Upper lobe of left lung (tissue), 6 donors: ENCODE data around the gene KRTAP5-1. TPM values are rescaled to one million over a fixed set of nuclear protein-coding genes. Genes with fewer than 3 reads are reported as not detected.
A peak's percentile ranks its signal among the peaks of the same experiment; 100 is the strongest.

Source experiments
- ATAC-seq, 2 donors: fragments of 200-7000 bp; cut with Tn5 transposase; one replicate each; pipeline ENCODE4 v1.9.1; 2022; ENCODE audit warnings: mild to moderate bottlenecking in 2 of 2, moderate library complexity in 2 of 2; ENCODE audit not compliant: low FRiP score in 2 of 2
- DNase-seq, 2 donors: peaks; one replicate each; pipeline ENCODE4 v3.0.0-alpha.2; 2019 to 2020
- H3K27ac ChIP-seq, 4 donors: fragments of 200-600 bp; sonication (generic); one replicate each; pipeline ENCODE4 v1.5.1; 2016 to 2019
- H3K27me3 ChIP-seq, 4 donors: fragments of 200-600 bp; sonication (generic); one replicate each; pipeline ENCODE4 v1.5.1; 2017 to 2019
- H3K36me3 ChIP-seq, 4 donors: fragments of 200-600 bp; sonication (generic); one replicate each; pipeline ENCODE4 v1.5.1; 2016 to 2019
- H3K4me1 ChIP-seq, 4 donors: fragments of 200-600 bp; sonication (generic); one replicate each; pipeline ENCODE4 v1.5.1; 2018 to 2019
- H3K4me3 ChIP-seq, 4 donors: fragments of 200-600 bp; sonication (generic); one replicate each; pipeline ENCODE4 v1.5.1; 2017 to 2019; ENCODE audit warnings: mild to moderate bottlenecking in 2 of 4, moderate library complexity in 1 of 4
- H3K9me3 ChIP-seq, 4 donors: fragments of 200-600 bp; sonication (generic); one replicate each; pipeline ENCODE4 v1.5.1; 2018 to 2019
- EP300 ChIP-seq, 4 donors: sonication (generic); formaldehyde crosslinking; IDR thresholded peaks; one replicate each; pipeline ENCODE4 v1.5.1; 2017; ENCODE audit warnings: antibody characterized with exemption in 4 of 4, control low read depth in 2 of 4
- POLR2A ChIP-seq, 4 donors: fragments of 450-650 bp; IDR thresholded peaks; one replicate each; pipeline ENCODE4 v1.5.1; 2016 to 2017; ENCODE audit warnings: antibody characterized with exemption in 4 of 4, mild to moderate bottlenecking in 2 of 4
- POLR2AphosphoS5 ChIP-seq, 2 donors: sonication (generic); formaldehyde crosslinking; IDR thresholded peaks; one replicate each; pipeline ENCODE4 v1.5.1; 2017; ENCODE audit warnings: antibody characterized with exemption in 2 of 2
- WGBS, 2 donors: methylation state at CpG; one replicate each; pipeline ENCODE4 v1.1.5; 2017 to 2018; 5-methylcytosine and 5-hydroxymethylcytosine counted together
- total RNA-seq, 6 donors: library from RNA; depleted of rRNA in 4 of 6; stranded (reverse); fragments of >200 nt in 4 of 6; gene quantifications; one replicate each; pipeline versions ENCODE4 v1.1.0 to v1.2.1, GENCODE V29; 2016 to 2021
- TF ChIP-seq, protein P1 (sequence below), 6 experiments: fragments of 450-650 bp in 4 of 6; fragments of 200-600 bp in 2 of 6; sonication (generic) in 2 of 6; IDR thresholded peaks; one replicate each; pipeline ENCODE4 v1.5.1; 2016 to 2019; ENCODE audit warnings: antibody characterized with exemption in 6 of 6
- donor health status: DM: no; HTN: no; CAD: no; lungs with moderate emphysema.
- donor health status: DM: no; HTN: yes; CAD: no; lungs with severe emphysema.

The KRTAP5-1 gene
- total RNA-seq, 6 donors from 2014 or later = not detected

GRCh38 chr11:1571760-1572196, 13.3 kb downstream of the KRTAP5-1 start:
- Histone ChIP-seq H3K27me3 (peaks cover 0 to 20% (median 6%) of the 10 kb centered on the region in 4 donors), H3K36me3 (no peaks in the 10 kb centered on the region), H3K4me1 (peaks cover 30 to 58% (median 36%) of the 10 kb centered on the region in 4 donors), H3K9me3 (no peaks in the 10 kb centered on the region), H3K4me3 (peak overlapping the region; percentile 58 to 76 (median 66)), H3K27ac (peak overlapping the region; percentile 58 to 80 (median 72))
- 0 to 1% methylated on average over 2 to 32 of the region's 91 CpGs for WGBS, 2 donors
- DNase-seq = no peak
- no peak for ATAC-seq
- TF ChIP-seq, protein P1, sequence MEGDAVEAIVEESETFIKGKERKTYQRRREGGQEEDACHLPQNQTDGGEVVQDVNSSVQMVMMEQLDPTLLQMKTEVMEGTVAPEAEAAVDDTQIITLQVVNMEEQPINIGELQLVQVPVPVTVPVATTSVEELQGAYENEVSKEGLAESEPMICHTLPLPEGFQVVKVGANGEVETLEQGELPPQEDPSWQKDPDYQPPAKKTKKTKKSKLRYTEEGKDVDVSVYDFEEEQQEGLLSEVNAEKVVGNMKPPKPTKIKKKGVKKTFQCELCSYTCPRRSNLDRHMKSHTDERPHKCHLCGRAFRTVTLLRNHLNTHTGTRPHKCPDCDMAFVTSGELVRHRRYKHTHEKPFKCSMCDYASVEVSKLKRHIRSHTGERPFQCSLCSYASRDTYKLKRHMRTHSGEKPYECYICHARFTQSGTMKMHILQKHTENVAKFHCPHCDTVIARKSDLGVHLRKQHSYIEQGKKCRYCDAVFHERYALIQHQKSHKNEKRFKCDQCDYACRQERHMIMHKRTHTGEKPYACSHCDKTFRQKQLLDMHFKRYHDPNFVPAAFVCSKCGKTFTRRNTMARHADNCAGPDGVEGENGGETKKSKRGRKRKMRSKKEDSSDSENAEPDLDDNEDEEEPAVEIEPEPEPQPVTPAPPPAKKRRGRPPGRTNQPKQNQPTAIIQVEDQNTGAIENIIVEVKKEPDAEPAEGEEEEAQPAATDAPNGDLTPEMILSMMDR (IDR thresholded peaks at IDR 0.05) = no peak

DNA sequence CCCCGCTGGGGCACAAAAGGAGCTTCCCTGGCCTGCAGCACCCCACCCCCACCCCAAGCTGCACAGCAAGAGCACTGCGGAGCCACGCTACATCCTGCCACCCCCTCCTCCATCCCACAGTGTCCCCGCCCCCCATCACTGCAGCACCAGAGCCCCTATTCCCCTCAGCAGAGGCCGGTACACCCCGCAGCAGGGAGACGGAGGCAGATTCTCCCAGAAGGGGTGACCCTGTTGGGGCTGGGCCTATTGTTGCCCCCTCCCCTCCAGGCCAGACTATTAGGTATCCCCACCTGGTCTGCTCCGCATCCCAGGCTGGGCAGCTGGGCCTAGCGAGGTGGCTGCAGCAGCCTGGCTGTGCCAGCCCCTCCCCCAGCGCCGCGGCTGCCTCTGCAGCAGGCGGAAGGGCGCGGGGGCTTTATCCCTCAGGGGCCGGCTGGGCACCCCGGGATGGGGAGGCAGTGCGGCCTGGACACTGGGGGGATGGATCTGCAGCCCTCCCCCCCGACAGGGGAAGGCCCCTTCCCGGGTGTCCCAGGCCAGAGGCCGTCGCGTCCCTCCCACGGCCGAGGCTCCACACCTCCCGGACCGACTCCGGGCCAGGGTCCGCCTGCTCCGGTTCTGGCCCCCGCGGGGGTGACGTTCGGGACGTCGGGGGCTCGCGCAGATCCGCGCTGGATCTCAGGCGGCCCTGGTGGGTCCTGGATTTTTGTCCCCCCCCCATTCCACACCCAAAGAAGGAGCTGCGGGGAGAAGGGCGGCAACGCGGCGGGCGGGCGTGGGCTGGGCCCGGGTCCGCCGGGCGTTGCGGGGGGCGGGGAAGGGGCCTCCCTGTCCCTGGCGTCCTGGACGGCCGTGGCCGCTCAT, 14.0 kb downstream of the KRTAP5-1 start:
- peaks cover 0 to 20% (median 6%) of the 10 kb centered on the region in 4 donors for H3K27me3 ChIP-seq
- ATAC-seq = no peak
- peaks cover 30 to 58% (median 36%) of the 10 kb centered on the region in 4 donors for H3K4me1 ChIP-seq
- 11 to 39% methylated on average over 4 to 21 of the region's 58 CpGs for WGBS, 2 donors
- no peaks in the 10 kb centered on the region for H3K36me3 ChIP-seq
- H3K27ac ChIP-seq = peak overlapping the region; percentile 58 to 80 (median 72)
- TF ChIP-seq POLR2A (IDR thresholded peaks at IDR 0.05) (no peak), EP300 (IDR thresholded peaks at IDR 0.05) (no peak)
- TF ChIP-seq, protein P1 (IDR thresholded peaks at IDR 0.05) = peak in 1 of 6 experiments; percentile 8
- DNase-seq = peak in 1 of 2 donors; percentile 88
- H3K4me3 ChIP-seq = peak overlapping the region; percentile 58 to 76 (median 66)
- no peaks in the 10 kb centered on the region for H3K9me3 ChIP-seq

DNA sequence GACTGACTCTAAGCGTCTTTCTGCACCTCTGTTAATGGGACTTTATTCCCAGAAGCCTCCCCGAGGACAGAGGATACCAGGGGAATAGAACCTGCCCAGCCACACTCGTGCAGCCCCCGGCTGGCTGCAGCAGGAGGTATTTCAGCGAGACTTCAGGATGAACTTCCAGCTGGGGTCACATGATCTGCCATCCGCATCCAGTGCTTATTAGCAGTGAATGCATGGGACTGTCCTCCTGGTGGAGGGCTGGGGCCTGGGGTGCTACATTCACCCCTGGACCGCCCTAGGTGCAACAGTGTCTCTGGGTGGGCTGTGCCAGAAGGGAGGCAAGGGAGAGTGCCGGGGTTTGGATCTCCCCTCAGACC, 14.6 kb downstream of the KRTAP5-1 start:
- 84 to 88% methylated on average over 7 to 8 of the region's 8 CpGs for WGBS, 2 donors
- Histone ChIP-seq H3K27ac (peak overlapping the region in 3 of 4 donors; percentile 58 to 80 (median 72)), H3K36me3 (peaks cover 0 to 5% (median 2%) of the 10 kb centered on the region in 4 donors), H3K27me3 (peaks cover 0 to 20% (median 6%) of the 10 kb centered on the region in 4 donors), H3K4me1 (peaks cover 30 to 58% (median 36%) of the 10 kb centered on the region in 4 donors), H3K9me3 (no peaks in the 10 kb centered on the region), H3K4me3 (peak overlapping the region in 3 of 4 donors; percentile 58 to 76 (median 59))
- TF ChIP-seq, protein P1 (IDR thresholded peaks at IDR 0.05) = no peak
- TF ChIP-seq EP300 (IDR thresholded peaks at IDR 0.05) (no peak), POLR2A (IDR thresholded peaks at IDR 0.05) (no peak), POLR2AphosphoS5 (IDR thresholded peaks at IDR 0.05) (no peak)
- ATAC-seq (no peak), DNase-seq (peak in 1 of 2 donors; percentile 30)

- Histone ChIP-seq H3K27ac (peak overlapping the region in 1 of 4 donors; percentile 80), H3K9me3 (no peaks in the 10 kb centered on the region), H3K4me3 (no peak overlapping the region), H3K36me3 (peaks cover 0 to 9% (median 2%) of the 10 kb centered on the region in 4 donors), H3K4me1 (peaks cover 30 to 58% (median 36%) of the 10 kb centered on the region in 4 donors), H3K27me3 (peaks cover 0 to 20% (median 6%) of the 10 kb centered on the region in 4 donors)
- ATAC-seq = no peak
- 81 to 89% methylated on average over 3 to 11 of the region's 11 CpGs for WGBS, 2 donors
- TF ChIP-seq, protein P1 (IDR thresholded peaks at IDR 0.05) = no peak
- TF ChIP-seq EP300 (IDR thresholded peaks at IDR 0.05) (no peak), POLR2AphosphoS5 (IDR thresholded peaks at IDR 0.05) (no peak)
- DNase-seq = peak in 1 of 2 donors; percentile 49
Observed at GRCh38 chr11:1570001-1570453, 15.1 kb downstream of the KRTAP5-1 start.
